Measurements from ENCODE around the gene SLC22A31. TPM values are rescaled to one million over a fixed set of nuclear protein-coding genes. Genes with fewer than 3 reads are reported as not detected.

SLC22A31 gene
- total RNA-seq, 3 donors from 2014 or later (not counting 1 experiment from before 2014, with no cell fraction given): 0.75 TPM; not detected in 2

GRCh38 chr16:89201439-89202377 is 1.4 kb upstream of the SLC22A31 start:
- Mint-ChIP-seq H3K27me3 (ENCODE audit: low read depth in 2 of 2) (peaks cover 23 to 24% of the 10 kb centered on the region in 2 donors), H3K27ac (no peak overlapping the region), H3K4me3 (peak overlapping the region; percentile 74), H3K36me3 (no peaks in the 10 kb centered on the region), H3K4me1 (peaks cover 5% of the 10 kb centered on the region in 2 donors), H3K9me3 (no peaks in the 10 kb centered on the region)
- intact Hi-C loops (cut with micrococcal nuclease): no loop called here
- Histone ChIP-seq H3K36me3 (ENCODE audit: control insufficient read depth, insufficient read depth, low read length) (no peaks in the 10 kb centered on the region), H3K4me3 (ENCODE audit: low read length) (no peak overlapping the region), H3K27me3 (ENCODE audit: control insufficient read depth, insufficient read depth, low read length) (peaks cover 26% of the 10 kb centered on the region), H3K27ac (ENCODE audit: low read length) (no peak overlapping the region), H3K4me1 (ENCODE audit: control insufficient read depth, insufficient read depth, low read length) (peaks cover 15% of the 10 kb centered on the region), H3K9me3 (ENCODE audit: control insufficient read depth, insufficient read depth, low read length) (peaks cover 3% of the 10 kb centered on the region)
- TF ChIP-seq CTCF (IDR thresholded peaks at IDR 0.05): no peak
- ATAC-seq (peak; percentile 89 to 94 (median 92)), DNase-seq (peak; percentile 66 to 82)
- 3% methylated on average over 109 of the region's 111 CpGs for WGBS (ENCODE audit: insufficient coverage)

- H3K36me3 Mint-ChIP-seq: no peaks in the 10 kb centered on the region
- ATAC-seq (peak in 1 of 3 donors; percentile 7), DNase-seq (no peak)
- H3K4me1 ChIP-seq (ENCODE audit: control insufficient read depth, insufficient read depth, low read length): peaks cover 15% of the 10 kb centered on the region
- WGBS (ENCODE audit: insufficient coverage): 3% methylated on average over 58 of the region's 58 CpGs
- peaks cover 5% of the 10 kb centered on the region in 2 donors for H3K4me1 Mint-ChIP-seq
- peaks cover 3% of the 10 kb centered on the region for H3K9me3 ChIP-seq (ENCODE audit: control insufficient read depth, insufficient read depth, low read length)
- no peak overlapping the region for H3K27ac ChIP-seq (ENCODE audit: low read length)
- TF ChIP-seq CTCF (IDR thresholded peaks at IDR 0.05): no peak
- H3K9me3 Mint-ChIP-seq: no peaks in the 10 kb centered on the region
- H3K4me3 ChIP-seq (ENCODE audit: low read length): no peak overlapping the region
- H3K4me3 Mint-ChIP-seq: peak overlapping the region; percentile 52
- peaks cover 21 to 22% of the 10 kb centered on the region in 2 donors for H3K27me3 Mint-ChIP-seq (ENCODE audit: low read depth in 2 of 2)
- peaks cover 26% of the 10 kb centered on the region for H3K27me3 ChIP-seq (ENCODE audit: control insufficient read depth, insufficient read depth, low read length)
- intact Hi-C loops (cut with micrococcal nuclease): no loop called here
- H3K36me3 ChIP-seq (ENCODE audit: control insufficient read depth, insufficient read depth, low read length): no peaks in the 10 kb centered on the region
- H3K27ac Mint-ChIP-seq: no peak overlapping the region
Measured at GRCh38 chr16:89200850-89201411, 594 bp upstream of the SLC22A31 start.

GRCh38 chr16:89199241-89200123 is 855 bp downstream of the SLC22A31 start:
- peaks cover 5% of the 10 kb centered on the region in 2 donors for H3K4me1 Mint-ChIP-seq
- no peak overlapping the region for H3K27ac ChIP-seq (ENCODE audit: low read length)
- H3K4me3 Mint-ChIP-seq: no peak overlapping the region
- TF ChIP-seq CTCF (IDR thresholded peaks at IDR 0.05): no peak
- H3K27me3 ChIP-seq (ENCODE audit: control insufficient read depth, insufficient read depth, low read length): peaks cover 26% of the 10 kb centered on the region
- intact Hi-C loops (cut with micrococcal nuclease): no loop called here
- H3K4me1 ChIP-seq (ENCODE audit: control insufficient read depth, insufficient read depth, low read length): peaks cover 15% of the 10 kb centered on the region
- WGBS (ENCODE audit: insufficient coverage): 84% methylated on average over 22 of the region's 22 CpGs
- no peaks in the 10 kb centered on the region for H3K36me3 Mint-ChIP-seq
- ATAC-seq (no peak), DNase-seq (no peak)
- no peaks in the 10 kb centered on the region for H3K9me3 Mint-ChIP-seq
- no peak overlapping the region for H3K4me3 ChIP-seq (ENCODE audit: low read length)
- H3K27ac Mint-ChIP-seq: no peak overlapping the region
- no peaks in the 10 kb centered on the region for H3K36me3 ChIP-seq (ENCODE audit: control insufficient read depth, insufficient read depth, low read length)
- H3K27me3 Mint-ChIP-seq (ENCODE audit: low read depth in 2 of 2): peaks cover 21 to 22% of the 10 kb centered on the region in 2 donors
- peaks cover 3% of the 10 kb centered on the region for H3K9me3 ChIP-seq (ENCODE audit: control insufficient read depth, insufficient read depth, low read length)
